Lower lobe of right lung (tissue), 2 donors: ENCODE data around the gene PODN. TPM values are rescaled to one million over a fixed set of nuclear protein-coding genes. Genes with fewer than 3 reads are reported as not detected.
A peak's percentile ranks its signal among the peaks of the same experiment; 100 is the strongest.

Experiments used
- ATAC-seq, 2 donors: fragments of 200-7000 bp; cut with Tn5 transposase; one replicate each; pipeline ENCODE4 v1.9.1; 2020 to 2022; ENCODE audit warnings: mild to moderate bottlenecking in 2 of 2, moderate library complexity in 2 of 2
- DNase-seq: peaks from one replicate; pipeline ENCODE4 v3.0.0-alpha.2; 2020
- H3K27ac ChIP-seq: fragments of 200-600 bp; one replicate; pipeline ENCODE4 v1.8.0; 2022
- H3K27me3 ChIP-seq: fragments of 200-600 bp; one replicate; pipeline ENCODE4 v1.8.0; 2022; ENCODE audit warnings: low read depth
- H3K36me3 ChIP-seq: fragments of 200-600 bp; one replicate; pipeline ENCODE4 v1.8.0; 2022; ENCODE audit warnings: mild to moderate bottlenecking
- H3K4me1 ChIP-seq: fragments of 200-600 bp; one replicate; pipeline ENCODE4 v1.8.0; 2022
- H3K4me3 ChIP-seq: fragments of 200-600 bp; one replicate; pipeline ENCODE4 v1.8.0; 2022; ENCODE audit warnings: mild to moderate bottlenecking
- H3K9me3 ChIP-seq: fragments of 200-600 bp; one replicate; pipeline ENCODE4 v1.8.0; 2022
- intact Hi-C: fragments of 100-400 bp; cut with DNase I; formaldehyde crosslinking; loops from one replicate; pipeline ENCODE4 v1.11.0; 2022
- total RNA-seq: library from RNA; stranded (reverse); fragmentation: NEBNext Ultra II Directional; extraction: Animal tissue kit (Norgen Biotek cat#: 25700); gene quantifications from one replicate; pipeline ENCODE4 v1.2.1, GENCODE V29; 2021
- TF ChIP-seq, protein P1 (sequence below): fragments of 200-600 bp; IDR thresholded peaks from one replicate; pipeline ENCODE4 v1.8.0; 2022; ENCODE audit warnings: antibody characterized with exemption, mild to moderate bottlenecking
- donor health status: DM: no; HTN: yes; CAD: no; lungs with severe emphysema.

Gene PODN
- total RNA-seq, 1 donor from 2014 or later = 64.0 TPM

DNA sequence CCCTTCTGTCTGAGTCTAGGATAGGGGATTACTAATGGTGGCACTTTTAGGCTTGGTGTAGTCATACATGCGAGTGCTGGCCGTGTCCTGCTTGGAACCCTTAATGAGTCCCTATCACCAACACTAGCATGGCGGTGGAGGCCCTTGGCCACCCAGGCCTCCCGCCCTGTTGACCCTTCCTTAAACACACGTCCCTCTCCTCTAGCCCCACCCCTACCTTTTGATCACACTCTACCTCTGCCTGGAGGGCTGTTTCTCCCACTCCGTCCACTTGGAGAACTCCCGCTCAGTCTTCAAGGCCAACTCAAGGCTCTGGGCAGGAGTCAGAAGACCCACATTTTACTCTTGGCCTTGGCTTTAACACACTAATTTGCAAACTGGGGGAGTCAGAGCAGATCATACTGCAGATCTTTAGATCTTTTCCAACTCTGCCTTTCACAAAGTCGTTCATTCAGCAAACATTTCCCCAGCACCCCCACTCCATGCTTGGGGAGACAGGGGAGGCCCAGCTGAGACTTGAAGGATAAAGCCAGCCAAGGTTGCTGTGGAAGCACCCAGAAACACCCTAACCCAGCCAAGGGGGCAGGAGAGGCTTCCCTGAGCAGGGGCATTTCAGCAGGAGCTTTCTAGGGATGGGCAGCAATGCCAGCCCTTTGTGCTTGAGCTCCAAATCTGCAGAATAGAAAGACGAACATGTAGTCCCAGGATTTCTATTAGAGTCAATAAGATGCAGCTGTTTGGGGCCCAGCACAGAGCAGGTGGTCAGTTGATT, 1.9 kb downstream of the PODN start:
- no peaks in the 10 kb centered on the region for H3K9me3 ChIP-seq
- peak overlapping the region; percentile 63 for H3K4me3 ChIP-seq
- TF ChIP-seq, protein P1, sequence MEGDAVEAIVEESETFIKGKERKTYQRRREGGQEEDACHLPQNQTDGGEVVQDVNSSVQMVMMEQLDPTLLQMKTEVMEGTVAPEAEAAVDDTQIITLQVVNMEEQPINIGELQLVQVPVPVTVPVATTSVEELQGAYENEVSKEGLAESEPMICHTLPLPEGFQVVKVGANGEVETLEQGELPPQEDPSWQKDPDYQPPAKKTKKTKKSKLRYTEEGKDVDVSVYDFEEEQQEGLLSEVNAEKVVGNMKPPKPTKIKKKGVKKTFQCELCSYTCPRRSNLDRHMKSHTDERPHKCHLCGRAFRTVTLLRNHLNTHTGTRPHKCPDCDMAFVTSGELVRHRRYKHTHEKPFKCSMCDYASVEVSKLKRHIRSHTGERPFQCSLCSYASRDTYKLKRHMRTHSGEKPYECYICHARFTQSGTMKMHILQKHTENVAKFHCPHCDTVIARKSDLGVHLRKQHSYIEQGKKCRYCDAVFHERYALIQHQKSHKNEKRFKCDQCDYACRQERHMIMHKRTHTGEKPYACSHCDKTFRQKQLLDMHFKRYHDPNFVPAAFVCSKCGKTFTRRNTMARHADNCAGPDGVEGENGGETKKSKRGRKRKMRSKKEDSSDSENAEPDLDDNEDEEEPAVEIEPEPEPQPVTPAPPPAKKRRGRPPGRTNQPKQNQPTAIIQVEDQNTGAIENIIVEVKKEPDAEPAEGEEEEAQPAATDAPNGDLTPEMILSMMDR = no peak
- H3K4me1 ChIP-seq = peaks cover 11% of the 10 kb centered on the region
- ATAC-seq (no peak), DNase-seq (peak; percentile 26)
- peaks cover 24% of the 10 kb centered on the region for H3K27me3 ChIP-seq
- intact Hi-C loops = no loop called here
- peak overlapping the region; percentile 69 for H3K27ac ChIP-seq
- no peaks in the 10 kb centered on the region for H3K36me3 ChIP-seq

DNA sequence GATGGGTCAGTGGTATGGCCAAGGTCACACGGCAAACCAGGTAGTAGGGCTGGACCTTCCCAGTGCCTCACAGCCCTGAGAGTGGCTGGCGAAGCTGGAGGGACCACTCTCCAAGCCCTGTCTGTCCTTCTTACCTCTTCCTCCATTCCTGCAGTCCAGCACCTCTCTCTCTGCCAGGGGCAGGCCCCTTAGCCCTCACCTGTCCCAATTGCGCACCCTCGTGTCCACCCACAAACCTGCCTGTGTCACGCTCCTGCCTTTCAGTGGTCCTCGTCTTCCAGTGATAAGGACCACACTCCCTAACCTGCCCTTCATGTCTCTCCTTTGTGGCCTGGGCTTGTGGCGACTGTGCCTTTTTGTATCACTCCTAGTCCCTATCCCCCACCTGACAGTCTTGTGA, 3.4 kb downstream of the PODN start:
- Histone ChIP-seq H3K4me1 (peaks cover 11% of the 10 kb centered on the region), H3K27ac (no peak overlapping the region), H3K27me3 (peaks cover 24% of the 10 kb centered on the region), H3K36me3 (peaks cover 4% of the 10 kb centered on the region), H3K9me3 (no peaks in the 10 kb centered on the region), H3K4me3 (no peak overlapping the region)
- TF ChIP-seq, protein P1 = no peak
- no peak for ATAC-seq
- intact Hi-C loops = no loop called here
- peak; percentile 14 for DNase-seq

DNA sequence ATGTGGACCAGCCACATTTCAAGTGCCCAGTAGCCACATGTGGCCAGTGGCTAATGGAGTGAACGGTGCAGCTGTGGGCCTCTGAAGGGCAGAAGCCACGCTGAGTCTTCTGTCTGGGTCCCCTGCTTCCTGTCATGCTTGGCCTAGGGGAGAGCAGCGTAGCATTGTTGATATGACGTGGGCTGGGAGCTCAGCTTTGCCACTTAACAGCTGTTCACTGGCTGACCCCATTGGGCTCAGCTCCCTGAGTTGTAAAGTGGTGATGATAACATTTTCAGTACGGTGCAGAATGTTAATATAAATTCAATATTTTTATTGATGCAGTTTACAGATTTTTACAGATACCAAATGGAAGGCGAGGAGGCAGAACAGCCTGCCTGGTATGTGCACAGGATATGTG, 4.5 kb downstream of the PODN start:
- Histone ChIP-seq H3K27ac (no peak overlapping the region), H3K4me3 (no peak overlapping the region), H3K27me3 (peaks cover 19% of the 10 kb centered on the region), H3K36me3 (peaks cover 5% of the 10 kb centered on the region), H3K9me3 (no peaks in the 10 kb centered on the region), H3K4me1 (peaks cover 11% of the 10 kb centered on the region)
- DNase-seq = peak; percentile 24
- intact Hi-C loops = no loop called here
- TF ChIP-seq, protein P1 = no peak
- peak in 1 of 2 donors; percentile 14 for ATAC-seq

DNA sequence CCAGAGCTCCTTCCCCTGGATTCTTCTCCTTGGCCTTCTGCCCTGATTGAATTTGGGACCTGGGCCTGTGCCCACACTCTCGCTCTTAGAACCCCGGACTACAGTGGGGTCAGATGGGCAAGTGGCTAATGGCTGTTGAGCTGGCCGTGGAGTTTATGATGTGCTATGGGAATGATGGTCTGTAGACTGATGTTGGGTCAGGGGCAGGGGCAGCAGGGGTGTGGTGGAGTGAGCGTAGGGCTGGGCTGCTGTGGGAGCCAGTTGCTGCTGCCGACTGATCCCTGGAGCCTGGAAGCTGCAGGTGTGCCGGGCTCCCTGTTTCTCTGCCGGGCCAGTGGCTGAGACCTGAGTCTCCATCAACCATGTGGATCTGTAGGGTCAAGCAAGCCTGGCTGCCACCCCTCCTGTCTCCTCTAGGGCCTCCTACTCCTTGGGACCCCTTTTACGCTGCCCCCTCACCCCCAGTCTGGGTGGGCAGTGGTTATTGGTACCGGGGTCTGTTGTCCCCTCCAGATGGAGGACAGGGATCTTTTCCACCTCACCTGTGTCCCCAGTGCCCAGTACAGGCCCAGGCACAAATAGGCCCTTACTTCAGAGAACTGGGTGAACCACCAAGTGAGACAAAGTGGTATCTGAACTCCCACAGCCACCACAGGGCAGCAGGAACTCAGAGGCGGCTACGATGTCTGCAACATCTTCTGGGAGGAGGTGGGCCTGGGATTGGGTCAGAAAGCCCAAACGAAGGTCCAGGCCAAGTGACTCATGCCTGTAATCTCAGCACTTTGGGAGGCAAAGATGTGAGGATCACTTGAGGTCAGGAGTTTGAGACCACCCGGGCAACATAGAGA, 5.1 kb downstream of the PODN start:
- DNase-seq = peak; percentile 30
- Histone ChIP-seq H3K4me3 (no peak overlapping the region), H3K27me3 (peaks cover 13% of the 10 kb centered on the region), H3K4me1 (peaks cover 10% of the 10 kb centered on the region), H3K27ac (no peak overlapping the region), H3K9me3 (no peaks in the 10 kb centered on the region), H3K36me3 (peaks cover 5% of the 10 kb centered on the region)
- intact Hi-C loops = no loop called here
- peak in 1 of 2 donors; percentile 5 for ATAC-seq
- TF ChIP-seq, protein P1 = no peak

DNA sequence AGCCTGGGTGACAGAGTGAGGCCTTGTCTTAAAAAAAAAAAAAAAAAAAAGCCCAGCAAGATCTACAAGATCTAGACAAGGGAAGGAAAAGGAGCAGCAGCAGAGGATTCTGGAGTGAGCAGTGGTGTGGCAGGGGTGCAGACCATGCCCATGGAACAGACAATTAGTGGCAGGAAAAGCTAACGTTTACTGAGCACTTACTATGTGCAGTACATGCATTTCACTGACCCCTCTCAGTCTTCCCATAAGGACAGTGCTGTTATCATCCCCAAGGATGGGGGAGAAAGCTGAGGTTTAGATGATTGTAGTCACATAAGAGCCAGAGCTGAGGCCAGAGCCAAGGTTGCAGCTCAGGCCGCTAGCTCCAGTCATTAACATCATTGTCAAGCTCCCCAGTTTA, 5.9 kb downstream of the PODN start:
- Histone ChIP-seq H3K27ac (no peak overlapping the region), H3K36me3 (peaks cover 5% of the 10 kb centered on the region), H3K27me3 (peaks cover 5% of the 10 kb centered on the region), H3K4me3 (no peak overlapping the region), H3K4me1 (peaks cover 2% of the 10 kb centered on the region), H3K9me3 (no peaks in the 10 kb centered on the region)
- ATAC-seq (no peak), DNase-seq (no peak)
- TF ChIP-seq, protein P1 = no peak
- intact Hi-C loops = no loop called here
